DOHH2 (cell line): ENCODE results near the gene LTA.

ENCODE experiments used
- EZH2phosphoT487 ChIP-seq: fragments of 200-600 bp; sonication (generic); IDR thresholded peaks from 2 replicates; pipeline ENCODE4 v1.6.1; 2017; ENCODE audit warnings: borderline replicate concordance, mild to moderate bottlenecking, antibody characterized with exemption, low read length, moderate library complexity, mixed read lengths
- TF ChIP-seq, protein P1 (sequence below): fragments of 200-600 bp; sonication (generic); IDR thresholded peaks from one replicate; pipeline ENCODE4 v1.5.1; 2014; ENCODE audit warnings: antibody characterized with exemption, mild to moderate bottlenecking, low read depth, low read length; ENCODE audit not compliant: poor library complexity, severe bottlenecking

GRCh38 chr6:31609519-31610406 lies 37.7 kb downstream of the LTA start:
- TF ChIP-seq, protein P1, sequence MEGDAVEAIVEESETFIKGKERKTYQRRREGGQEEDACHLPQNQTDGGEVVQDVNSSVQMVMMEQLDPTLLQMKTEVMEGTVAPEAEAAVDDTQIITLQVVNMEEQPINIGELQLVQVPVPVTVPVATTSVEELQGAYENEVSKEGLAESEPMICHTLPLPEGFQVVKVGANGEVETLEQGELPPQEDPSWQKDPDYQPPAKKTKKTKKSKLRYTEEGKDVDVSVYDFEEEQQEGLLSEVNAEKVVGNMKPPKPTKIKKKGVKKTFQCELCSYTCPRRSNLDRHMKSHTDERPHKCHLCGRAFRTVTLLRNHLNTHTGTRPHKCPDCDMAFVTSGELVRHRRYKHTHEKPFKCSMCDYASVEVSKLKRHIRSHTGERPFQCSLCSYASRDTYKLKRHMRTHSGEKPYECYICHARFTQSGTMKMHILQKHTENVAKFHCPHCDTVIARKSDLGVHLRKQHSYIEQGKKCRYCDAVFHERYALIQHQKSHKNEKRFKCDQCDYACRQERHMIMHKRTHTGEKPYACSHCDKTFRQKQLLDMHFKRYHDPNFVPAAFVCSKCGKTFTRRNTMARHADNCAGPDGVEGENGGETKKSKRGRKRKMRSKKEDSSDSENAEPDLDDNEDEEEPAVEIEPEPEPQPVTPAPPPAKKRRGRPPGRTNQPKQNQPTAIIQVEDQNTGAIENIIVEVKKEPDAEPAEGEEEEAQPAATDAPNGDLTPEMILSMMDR: no peak
- no peak for TF ChIP-seq EZH2phosphoT487
